Caki2 (cell line): ENCODE data around the gene TPGS1. TPM values are rescaled to one million over a fixed set of nuclear protein-coding genes. Genes with fewer than 3 reads are reported as not detected.

Source experiments
- DNase-seq: peaks from one replicate; pipeline ENCODE4 v3.0.0-alpha.2; 2015; ENCODE audit warnings: low read depth
- in situ Hi-C: cut with HindIII; loops from 2 replicates; pipeline ENCODE4 v1.10.0; 2016; ENCODE audit warnings: low sequenced_read_pairs, low pct_unique_long_range_greater_than_20kb, mixed read lengths
- total RNA-seq: library from RNA; depleted of rRNA; stranded (reverse); fragments of >200 nt; shearing (Covaris generic); gene quantifications from 2 replicates; pipeline ENCODE4 v1.2.3, GENCODE V29; 2014; ENCODE audit warnings: low replicate concordance

TPGS1 gene
- total RNA-seq, 1 experiment from 2014 or later = 27.3 TPM

GRCh38 chr19:491146-491741 is 16.1 kb upstream of the TPGS1 start:
- in situ Hi-C loops = no loop called here
- peak; percentile 42 for DNase-seq

DNA sequence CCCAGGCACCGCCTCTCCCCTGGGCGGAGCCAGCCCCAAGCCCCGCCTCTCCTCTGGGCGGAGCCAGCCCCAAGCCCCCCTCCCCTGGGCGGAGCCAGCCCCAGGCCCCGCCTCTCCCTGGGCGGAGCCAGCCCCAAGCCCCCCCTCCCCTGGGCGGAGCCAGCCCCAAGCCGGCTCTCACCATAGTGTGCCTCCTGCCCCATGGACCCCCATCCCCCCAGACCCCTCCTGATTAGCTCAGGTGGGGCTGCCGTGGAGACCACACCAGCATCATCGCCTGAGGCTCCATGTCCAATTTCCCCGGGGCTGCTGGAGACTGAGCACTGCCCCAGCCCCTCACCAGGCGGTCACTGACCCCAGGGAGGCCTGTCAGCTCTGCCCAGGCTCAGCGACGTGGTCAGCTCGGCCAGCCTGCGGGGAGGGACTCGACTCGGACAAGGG is 15.2 kb upstream of the TPGS1 start:
- no peak for DNase-seq
- in situ Hi-C loops = no loop called here

- DNase-seq = no peak
- in situ Hi-C loops = no loop called here
These were observed 13.7 kb upstream of the TPGS1 start for GRCh38 chr19:493391-494170.

GRCh38 chr19:494171-495080 is 12.9 kb upstream of the TPGS1 start:
- in situ Hi-C loops = no loop called here
- no peak for DNase-seq

GRCh38 chr19:495081-495401 is 12.3 kb upstream of the TPGS1 start:
- no peak for DNase-seq
- in situ Hi-C loops = no loop called here

- no peak for DNase-seq
- in situ Hi-C loops = no loop called here
These were observed 11.7 kb upstream of the TPGS1 start for GRCh38 chr19:495402-496111.

DNA sequence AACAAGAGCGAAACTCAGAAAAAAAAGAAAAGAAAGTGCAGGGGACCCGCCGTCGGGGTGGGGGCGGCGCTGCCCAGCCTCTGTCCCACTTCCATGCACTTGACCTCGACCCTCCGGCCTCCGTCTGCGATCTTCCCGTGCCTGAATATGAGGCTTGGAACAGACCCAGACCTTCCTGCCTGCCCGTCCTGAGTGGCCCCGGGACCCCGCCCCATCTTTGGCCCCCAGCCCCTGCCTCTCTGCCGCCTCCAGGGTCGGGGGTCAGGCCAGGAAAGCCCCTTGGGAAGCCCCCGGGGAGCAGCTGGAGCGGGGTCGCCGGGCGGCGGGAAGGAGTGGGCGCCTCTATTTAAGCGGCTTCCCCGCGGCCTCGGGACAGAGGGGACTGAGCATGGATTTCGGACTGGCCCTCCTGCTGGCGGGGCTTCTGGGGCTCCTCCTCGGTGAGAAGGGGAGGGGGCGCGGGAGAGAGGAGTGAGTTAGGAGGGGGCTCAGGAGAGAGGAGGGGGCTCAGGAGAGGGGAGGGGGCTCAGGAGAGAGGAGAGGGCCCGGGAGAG is 11.1 kb upstream of the TPGS1 start, which contains the start of gene MADCAM1:
MADCAM1 (plus strand) TSS at position 375 of the 554 bp plus-strand sequence; CDS start at position 389, 14 bp downstream.
- in situ Hi-C loops = no loop called here
- no peak for DNase-seq

GRCh38 chr19:496986-497385 is 10.3 kb upstream of the TPGS1 start:
- DNase-seq = no peak
- in situ Hi-C loops = no loop called here

GRCh38 chr19:497491-497868 is 9.8 kb upstream of the TPGS1 start:
- in situ Hi-C loops = no loop called here
- no peak for DNase-seq

DNA sequence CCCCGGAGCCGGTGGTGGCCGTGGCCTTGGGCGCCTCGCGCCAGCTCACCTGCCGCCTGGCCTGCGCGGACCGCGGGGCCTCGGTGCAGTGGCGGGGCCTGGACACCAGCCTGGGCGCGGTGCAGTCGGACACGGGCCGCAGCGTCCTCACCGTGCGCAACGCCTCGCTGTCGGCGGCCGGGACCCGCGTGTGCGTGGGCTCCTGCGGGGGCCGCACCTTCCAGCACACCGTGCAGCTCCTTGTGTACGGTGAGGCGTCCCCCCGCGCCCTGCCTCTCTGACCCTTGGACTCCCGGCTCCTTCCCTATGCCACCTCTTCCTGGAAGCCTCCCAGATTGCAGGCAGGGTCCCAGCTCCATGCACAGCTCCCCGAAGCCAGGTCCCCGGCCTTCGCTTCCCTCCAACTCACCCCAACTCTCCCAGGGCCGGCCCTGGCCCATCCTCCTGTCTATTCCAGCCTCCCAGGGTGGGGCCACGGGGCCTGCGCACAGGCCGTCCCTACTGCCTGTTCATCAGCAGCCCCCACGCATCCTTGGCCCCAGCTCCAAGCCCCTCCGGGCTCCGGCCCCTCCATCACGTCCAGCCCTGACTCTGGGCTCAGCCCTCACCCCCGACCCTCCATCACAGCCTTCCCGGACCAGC is 9.3 kb upstream of the TPGS1 start:
- no peak for DNase-seq
- in situ Hi-C loops = no loop called here

DNA sequence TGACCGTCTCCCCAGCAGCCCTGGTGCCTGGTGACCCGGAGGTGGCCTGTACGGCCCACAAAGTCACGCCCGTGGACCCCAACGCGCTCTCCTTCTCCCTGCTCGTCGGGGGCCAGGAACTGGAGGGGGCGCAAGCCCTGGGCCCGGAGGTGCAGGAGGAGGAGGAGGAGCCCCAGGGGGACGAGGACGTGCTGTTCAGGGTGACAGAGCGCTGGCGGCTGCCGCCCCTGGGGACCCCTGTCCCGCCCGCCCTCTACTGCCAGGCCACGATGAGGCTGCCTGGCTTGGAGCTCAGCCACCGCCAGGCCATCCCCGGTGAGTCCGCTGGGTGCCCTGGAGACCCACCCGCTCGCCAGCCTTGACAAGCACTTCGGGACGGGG is 8.8 kb upstream of the TPGS1 start:
- in situ Hi-C loops = no loop called here
- no peak for DNase-seq

- in situ Hi-C loops = no loop called here
- DNase-seq = no peak
These were observed 8.2 kb upstream of the TPGS1 start for GRCh38 chr19:498977-499623.

DNA sequence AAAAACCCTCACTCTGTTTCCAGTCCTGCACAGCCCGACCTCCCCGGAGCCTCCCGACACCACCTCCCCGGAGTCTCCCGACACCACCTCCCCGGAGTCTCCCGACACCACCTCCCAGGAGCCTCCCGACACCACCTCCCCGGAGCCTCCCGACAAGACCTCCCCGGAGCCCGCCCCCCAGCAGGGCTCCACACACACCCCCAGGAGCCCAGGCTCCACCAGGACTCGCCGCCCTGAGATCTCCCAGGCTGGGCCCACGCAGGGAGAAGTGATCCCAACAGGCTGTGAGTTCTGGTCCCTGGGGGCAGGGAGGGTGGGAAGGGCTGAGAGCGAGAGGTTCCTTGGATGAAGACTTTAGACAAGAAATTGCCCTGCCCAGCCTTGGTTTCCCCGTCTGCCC is 5.7 kb upstream of the TPGS1 start:
- in situ Hi-C loops = no loop called here
- no peak for DNase-seq

DNA sequence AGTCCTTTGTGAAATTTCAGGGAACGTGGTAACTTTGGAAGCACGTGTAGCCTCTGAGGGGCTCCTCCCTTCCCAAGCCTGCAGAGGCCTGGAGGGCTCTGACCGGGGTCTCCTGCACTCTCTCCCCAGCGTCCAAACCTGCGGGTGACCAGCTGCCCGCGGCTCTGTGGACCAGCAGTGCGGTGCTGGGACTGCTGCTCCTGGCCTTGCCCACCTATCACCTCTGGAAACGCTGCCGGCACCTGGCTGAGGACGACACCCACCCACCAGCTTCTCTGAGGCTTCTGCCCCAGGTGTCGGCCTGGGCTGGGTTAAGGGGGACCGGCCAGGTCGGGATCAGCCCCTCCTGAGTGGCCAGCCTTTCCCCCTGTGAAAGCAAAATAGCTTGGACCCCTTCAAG is 2.7 kb upstream of the TPGS1 start:
- in situ Hi-C loops = no loop called here
- no peak for DNase-seq

DNA sequence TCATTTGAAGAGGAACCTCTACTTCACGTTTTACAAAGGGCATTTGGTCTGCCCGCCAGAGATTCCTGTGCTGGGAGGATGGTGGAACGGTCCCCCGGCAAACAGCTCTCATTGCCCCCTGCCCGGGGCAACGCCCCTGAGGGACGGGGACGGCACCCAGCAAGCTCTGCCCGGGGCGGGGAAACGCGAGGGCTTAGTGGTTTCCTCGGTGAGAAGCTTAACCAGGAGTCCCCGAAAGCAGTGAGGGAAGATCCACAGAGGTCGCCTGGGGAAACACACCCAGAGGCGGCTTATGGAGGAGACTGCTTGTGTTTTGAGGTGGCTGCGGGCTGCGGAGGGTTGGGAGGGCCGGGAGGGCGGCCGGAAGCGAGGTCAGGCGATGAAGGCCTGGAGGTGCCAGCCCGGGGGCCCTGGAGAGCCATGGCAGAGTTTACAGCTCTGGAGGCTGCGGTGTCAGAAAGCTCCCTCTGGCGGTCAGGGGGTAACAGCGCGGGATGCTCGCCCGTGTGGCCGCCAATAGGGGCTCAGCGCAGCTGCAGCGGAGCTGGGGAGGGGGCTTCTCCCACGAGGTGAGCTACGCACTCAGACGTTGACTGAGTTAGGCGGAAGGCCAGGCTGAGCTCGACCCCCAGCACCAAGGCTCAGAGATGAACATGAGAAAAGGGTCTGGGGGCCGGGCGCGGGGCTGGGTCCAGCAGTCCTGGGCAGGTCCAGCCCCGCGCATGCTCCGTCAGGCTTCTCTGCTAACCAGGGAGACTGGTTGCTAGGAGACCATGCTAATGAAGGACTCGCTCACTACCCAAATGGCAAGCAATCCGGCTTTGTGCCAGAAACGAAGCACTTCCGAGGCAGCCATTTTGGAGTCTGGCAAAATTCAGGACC is 652 bp upstream of the TPGS1 start:
- peak; percentile 88 for DNase-seq
- in situ Hi-C loops = no loop called here
